GM18909 (cell line): ENCODE results near the gene JARID2.
"Not testable (repeated sequence)": the region's sequence is repeated elsewhere in the genome, so short reads cannot be mapped to it uniquely, and the experiment has no call there.

Experiments used
- ATAC-seq: cut with Tn5 transposase; IDR thresholded peaks from one replicate; pipeline ENCODE4 v1.9.1; 2021; ENCODE audit warnings: mild to moderate bottlenecking; ENCODE audit not compliant: unreplicated experiment, poor library complexity

The JARID2 gene

DNA sequence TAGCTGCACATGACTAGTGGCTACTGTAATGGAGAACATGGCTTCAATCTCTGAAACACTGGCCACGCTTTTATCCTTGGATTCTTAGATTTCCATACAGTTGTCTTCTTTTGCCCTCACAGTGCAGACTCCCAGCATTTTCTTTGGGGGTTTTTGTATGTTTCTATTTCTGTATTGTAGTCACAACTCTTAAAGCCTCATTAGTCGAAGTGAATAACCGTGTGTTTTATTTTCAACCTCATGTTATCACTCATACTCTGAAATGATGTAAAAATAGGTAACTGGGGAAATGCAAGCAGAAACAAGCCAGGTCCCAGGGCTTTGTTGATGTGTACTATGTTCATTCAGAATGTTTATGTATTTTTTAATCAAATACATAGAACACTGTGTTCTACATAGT is 162.9 kb downstream of the JARID2 start:
- ATAC-seq, result no peak

DNA sequence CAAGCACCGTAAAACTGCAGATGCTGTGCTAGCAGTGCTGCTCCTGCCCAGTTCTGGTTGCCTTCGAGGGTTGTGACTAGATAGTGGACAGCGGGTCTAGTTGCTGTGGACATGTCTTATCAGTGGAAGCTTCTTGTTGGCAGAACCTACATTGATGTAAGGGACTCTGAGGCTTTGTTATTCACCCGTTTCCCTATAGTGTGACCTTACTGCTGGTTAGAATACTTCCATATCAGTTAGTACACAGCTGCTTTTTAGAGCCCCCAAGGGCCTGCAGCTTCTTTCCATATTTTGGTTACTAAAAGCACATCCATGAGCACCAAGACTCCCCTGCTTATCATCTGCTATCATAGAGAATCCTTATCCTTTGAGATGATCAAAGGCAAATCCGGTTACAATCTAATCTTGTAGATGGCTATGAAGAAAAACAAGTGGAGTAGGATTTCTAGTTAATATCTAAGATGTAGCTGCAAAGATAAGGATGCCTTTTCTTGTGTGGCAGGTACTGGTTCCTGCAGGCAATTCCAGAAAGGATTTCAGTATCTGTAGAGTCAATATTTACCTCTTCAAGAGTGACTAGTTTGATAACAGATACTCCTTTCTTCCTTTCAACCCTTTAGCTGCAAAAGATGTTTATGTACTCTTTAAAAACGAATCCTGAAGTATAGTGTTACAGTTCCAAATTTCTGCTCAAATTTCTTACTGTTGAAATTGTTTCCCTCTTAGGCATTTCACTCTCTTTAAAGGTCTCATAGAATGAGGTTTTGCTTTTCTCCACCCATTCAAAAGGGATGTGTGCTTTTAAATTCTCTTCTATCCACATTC is 163.6 kb downstream of the JARID2 start:
- ATAC-seq, result no peak

DNA sequence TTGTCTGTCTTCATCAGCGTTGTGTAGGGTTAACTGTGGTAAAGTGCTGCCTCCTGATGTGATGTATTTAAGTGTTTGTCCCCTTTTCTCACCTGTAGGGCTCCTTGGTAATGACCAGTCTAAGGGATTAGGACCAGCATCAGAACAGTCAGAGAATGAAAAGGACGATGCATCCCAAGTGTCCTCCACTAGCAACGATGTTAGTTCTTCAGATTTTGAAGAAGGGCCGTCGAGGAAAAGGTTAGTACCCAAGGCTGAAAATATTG is 164.2 kb downstream of the JARID2 start:
- ATAC-seq, result no peak

DNA sequence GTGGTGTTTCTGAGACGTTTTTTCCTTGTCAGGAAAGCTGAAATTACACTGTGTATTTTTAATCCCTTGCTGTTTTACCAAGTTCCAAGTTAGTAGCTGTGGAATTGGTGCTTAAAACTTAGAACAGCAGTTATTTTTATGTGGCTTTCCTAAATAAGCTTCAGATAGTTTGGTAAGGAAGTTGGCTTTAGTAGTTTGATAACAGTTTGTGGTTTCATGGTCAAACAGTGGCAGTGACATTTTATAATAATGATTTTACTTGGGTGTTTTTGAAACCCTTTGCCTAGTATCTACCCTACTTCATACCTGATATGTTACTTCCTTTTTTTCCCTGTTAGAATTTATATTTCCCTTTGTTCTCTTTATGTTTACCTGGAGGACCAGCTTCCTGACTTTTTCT is 164.9 kb downstream of the JARID2 start:
- ATAC-seq, result no peak

DNA sequence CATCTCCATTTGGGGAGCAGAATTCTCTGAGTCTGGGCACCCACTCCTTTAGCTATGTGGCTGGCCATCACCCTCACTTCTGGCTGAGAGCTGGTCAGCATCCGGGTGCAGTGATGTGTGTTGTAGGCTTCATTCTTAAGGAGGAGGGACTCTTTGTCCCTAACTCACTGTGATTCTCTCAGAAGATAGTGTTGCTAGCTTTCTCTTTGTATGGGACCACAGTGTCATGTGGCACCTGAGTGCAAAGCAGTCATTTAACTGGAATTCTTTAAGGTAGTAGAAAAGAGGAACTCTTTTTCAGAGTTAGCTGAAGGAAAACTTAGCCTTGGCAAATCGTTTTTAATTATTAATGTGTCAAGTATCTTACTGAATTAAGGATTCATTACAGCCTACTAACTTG is 165.9 kb downstream of the JARID2 start:
- no peak for ATAC-seq

DNA sequence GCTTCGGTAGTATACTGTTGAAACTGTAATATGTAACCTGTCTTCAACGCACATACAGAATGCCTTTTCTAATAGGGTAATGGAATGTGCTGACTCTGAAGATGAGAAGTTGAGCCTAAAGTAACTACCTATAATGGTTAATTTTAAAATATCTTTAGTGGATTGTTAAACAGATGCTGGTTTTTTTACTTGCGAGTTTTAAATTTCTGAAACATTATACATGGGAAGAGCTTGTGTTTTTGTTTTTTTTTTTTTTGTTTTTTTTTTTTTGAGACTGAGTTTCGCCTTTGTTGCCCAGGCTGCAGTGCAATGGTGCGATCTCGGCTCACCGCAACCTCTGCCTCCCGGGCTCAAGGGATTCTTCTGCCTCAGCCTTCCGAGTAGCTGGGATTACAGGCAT is 166.9 kb downstream of the JARID2 start:
- no peak for ATAC-seq

DNA sequence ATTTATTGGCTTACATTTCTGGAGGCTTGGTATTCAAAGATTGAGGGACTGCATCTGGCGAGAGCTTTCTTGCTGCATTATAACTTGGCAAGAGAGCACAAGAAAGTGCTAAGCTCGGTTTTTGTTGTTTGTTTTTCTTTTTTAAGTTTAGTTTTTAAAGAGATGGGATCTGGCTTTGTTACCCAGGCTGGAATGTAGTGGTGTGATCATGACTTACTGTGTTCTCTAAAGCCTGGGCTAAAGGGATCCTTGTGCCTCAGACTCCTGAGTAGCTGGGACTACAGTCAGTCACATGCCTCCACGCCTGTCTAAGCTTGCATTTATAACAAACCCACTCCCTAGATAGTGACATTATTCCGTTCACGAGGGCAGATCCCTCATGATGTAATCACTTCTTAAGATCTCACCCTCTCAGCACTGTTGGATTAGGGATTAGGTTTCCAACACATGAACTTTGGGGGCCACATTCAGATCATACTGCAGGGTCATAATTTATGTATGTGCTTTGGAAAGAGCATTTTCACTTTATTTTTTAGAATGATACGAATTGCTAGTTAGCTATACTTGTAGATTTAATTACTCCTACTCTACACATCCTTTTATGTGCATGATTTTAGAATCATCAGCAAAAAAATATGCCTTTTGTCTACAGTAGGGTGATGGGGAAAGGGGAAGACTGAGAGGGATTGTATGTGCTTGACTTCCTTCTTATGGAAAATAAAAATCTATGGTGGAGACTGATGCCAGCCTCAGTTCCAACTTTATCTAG is 167.8 kb downstream of the JARID2 start:
- ATAC-seq, result no peak

DNA sequence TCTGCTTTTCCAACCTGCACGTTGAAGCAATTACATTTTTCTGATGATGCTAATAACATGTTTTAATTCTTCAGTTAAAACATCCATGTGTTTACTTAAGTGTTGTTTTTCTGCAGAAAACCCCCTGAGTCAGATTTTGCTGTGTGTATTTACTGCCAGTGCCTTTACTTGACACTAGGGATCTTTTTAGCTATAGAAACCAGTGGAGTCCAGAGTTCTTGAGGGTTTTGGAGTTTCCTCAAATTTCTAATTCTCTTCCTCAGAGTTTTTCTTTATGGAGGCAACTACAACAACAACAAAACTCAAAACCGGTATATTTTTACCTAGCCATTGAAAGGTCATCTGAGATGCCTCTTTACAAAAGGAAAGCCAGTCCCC is 168.4 kb downstream of the JARID2 start:
- ATAC-seq, result no peak

DNA sequence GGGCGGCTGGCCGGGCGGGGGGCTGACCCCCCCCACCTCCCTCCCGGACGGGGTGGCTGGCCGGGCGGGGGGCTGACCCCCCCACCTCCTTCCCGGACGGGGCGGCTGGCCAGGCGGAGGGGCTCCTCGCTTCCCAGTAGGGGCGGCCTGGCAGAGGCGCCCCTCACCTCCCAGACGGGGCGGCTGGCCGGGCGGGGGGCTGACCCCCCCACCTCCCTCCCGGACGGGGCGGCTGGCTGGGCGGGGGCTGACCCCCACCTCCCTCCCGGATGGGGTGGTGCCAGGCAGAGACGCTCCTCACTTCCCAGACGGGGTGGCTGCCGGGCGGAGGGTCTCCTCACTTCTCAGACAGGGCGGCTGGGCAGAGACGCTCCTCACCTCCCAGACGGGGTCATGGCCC is 169.8 kb downstream of the JARID2 start:
- ATAC-seq, result not testable (repeated sequence)

DNA sequence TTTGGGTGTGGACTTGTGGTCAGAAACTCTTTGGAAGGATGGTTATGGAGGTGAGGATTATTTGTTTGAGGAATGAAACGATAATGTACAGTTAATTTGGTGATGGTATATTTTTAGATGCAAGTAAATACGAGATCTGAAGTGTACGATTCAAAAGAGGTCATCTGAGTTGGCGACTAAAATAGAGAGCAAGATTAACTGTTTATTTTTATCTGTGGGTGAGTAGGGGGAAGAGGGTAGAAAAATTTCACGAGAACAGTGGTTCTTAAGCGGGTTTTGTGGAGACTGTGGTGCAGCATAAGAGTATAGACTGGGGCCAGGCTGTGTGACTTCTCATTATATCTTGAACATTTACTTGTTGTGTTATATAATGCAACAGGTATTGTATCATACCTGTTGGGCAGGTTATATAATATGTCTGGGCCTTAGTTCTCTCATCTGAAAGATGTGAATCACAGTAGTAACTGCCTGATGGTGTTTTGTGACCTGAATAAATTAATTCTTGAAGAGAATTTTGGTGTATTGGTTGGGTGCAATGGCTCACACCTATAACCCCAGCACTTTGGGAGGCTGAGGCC is 171.2 kb downstream of the JARID2 start:
- ATAC-seq, result no peak

DNA sequence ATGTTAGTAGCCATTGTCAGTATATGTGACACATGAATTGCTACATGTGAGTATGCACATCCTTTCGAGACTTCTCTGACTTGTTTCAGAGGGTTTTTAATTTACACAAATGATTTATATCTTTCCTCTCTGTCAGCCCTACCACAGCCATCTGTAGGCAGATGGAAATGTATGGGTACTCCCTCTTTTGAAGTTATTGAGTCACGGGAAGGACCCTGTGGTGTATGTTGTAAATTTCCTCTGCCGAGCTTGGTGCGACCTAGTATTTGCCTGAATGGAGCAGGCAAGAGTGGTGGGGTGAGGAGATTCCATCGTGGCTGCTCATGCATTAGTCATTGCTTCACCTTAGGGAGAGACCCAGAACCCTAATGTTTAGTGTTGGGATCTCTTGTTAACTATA is 171.9 kb downstream of the JARID2 start:
- no peak for ATAC-seq

DNA sequence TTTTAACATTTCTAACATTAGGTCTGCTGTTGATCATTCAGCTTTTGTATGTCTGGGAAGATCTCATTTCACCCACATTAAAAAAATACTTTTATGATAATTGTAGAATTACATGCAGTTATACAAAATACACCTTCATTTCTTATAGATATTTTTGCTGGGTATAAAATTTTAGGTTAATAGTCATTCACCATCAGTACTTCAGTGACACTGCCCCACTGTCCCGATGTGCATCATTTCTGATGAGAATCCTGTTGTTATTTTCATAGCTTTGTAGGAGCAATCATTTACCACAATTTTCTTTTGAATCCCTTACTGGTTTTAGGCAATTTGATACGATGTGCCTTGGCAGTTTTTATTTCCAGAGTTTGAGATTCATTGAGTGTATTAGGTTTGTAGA is 173.6 kb downstream of the JARID2 start:
- ATAC-seq, result no peak

DNA sequence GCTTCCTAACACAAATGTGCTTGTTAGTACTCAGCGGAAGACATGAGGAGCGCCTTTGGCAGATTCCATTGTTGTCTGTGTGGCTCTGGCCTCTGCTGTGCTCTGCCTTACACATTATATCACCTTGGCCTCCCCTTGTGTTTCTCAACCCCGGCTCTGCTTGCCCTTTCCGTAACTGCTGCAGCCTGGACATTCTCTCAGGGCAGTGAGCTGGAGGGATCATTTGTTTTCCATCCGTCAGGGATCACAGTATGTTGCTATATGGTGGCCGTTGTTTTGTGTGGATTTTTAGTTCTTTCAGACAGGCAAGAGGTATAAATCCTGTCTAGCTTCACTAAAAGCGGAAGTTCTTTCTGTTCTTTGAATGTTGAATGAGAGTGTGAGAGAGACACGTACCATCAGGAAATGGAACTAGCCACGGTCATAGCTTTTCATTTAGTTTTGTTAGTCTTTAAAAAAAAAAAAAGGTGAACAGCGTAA is 175.1 kb downstream of the JARID2 start:
- peak; percentile 87 for ATAC-seq

DNA sequence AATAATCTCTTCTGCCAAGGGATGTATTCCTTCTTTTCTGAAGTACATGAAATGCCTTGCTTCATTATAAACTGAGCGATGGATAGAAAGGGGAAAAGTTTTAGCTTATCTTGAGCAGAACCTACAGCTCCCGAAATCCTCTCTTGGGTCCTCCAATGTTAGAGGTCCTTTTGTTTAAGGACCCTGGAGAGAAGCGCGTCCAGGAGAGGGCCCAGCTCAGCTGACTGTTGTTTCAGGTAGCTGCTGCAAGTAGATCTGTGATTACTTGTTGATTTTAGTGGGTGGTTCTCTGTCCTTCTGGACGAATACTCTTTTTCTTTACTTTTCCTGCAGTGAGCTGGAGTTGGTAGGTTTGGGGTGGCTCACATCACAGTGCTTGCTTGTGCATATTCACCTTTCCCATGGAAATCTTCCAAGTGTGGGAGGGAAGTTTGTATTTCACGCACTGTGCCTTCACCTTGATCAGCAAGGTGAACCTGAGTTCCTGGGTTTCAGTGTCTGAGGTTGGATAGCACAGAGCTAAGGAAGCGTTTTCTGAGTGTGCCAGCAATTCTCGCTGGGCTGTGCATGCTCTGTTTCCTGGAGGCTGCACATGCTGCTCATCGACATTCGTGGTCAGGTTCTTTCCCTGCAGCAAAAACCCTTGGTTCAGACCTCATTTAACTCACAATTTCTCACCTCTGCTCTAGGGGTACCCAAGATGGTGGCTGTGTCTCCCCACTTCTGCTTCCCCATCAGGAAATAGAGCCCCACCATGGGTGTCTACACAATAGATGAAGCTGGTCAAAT is 176.3 kb downstream of the JARID2 start:
- peak; percentile 43 for ATAC-seq

DNA sequence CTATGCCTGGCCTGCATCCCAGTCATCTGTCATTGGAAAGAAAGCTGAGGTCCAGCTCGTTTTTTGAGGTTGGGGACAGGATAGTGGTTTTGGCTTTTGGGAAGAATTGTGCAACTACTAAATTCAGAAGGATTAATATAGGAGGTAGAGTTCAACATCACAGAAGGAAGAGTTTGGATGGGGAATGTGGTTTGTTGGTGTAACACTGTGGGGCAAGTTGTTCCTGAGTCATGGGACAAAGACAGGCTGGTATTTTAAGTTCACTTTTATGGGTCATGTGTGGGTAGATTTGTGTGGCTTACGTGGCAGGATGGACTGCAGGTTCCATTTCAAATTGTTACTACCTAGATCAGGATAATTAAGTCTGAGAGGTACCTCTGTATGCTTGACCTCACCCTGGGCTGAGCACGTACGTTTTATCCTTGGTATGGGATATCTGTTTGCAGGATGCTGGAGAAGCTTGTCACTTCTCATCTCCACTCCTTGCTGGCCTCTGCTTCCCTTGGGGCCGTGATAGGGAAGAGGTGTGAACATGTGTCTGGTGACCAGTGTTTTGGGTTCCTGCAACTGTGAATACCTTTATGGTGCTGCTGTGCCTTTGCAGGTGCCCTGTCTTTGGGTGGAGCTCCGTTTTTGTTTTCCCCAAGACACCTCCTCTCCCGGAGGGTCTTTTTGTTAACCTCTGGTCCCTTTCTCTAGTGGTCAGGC is 177.6 kb downstream of the JARID2 start:
- ATAC-seq, result no peak

DNA sequence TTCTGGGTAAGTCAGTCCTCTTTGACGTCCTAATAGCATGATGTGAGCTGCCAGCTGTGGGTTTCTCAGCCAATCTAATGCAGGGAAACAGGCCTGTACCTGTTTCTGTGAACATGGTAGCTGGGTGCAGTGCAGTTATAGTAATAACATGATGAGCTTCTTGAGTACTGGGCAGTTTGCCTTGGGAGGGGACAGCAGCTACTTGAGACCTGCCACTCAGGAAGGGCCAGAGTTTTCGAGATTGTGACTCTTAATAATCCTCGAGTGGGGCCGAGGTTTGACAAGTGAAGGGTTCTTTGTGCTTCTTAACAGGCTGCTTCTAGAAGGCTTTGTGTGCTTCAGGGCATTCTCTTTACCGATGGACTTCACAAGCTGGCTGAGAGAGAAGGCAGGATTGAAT is 180.1 kb downstream of the JARID2 start:
- ATAC-seq, result no peak

DNA sequence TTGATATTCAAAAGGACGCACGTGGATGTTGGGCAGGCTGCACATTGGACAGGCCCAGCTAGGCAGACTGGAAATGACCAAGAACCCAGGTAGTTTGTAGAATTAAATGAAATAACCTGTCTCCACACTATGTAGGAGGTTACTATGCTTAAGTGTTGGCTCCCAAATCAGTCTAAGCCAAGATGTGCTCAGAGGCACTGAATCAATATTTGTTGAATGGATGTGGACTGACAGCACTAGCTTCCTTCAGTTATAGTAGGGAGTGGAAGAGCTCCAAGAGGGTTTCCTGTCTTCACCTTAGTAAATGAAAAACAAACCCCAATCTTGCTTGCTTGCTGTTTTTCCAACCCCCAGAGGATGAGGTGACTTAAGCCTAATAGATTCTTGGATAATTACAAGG is 180.5 kb downstream of the JARID2 start:
- ATAC-seq, result no peak

DNA sequence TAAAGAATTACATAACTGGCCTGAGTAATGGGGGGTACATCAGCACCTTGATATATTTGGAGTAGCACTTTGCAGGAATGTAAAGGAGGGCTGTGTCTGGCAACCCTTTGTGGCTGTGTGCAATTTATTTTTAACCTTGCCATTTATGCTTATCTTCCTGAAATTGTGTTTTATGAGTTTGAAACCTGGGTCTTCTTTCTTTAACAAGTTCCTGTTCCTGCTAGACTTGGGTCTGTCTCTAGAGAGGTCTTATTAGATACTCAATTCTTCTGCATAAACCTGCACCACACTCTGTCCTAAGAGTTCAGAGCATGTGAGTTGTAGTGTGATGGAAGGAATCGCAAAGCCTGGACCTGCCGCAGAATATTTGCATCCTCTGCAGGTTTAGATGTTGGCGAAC is 181.0 kb downstream of the JARID2 start:
- no peak for ATAC-seq

DNA sequence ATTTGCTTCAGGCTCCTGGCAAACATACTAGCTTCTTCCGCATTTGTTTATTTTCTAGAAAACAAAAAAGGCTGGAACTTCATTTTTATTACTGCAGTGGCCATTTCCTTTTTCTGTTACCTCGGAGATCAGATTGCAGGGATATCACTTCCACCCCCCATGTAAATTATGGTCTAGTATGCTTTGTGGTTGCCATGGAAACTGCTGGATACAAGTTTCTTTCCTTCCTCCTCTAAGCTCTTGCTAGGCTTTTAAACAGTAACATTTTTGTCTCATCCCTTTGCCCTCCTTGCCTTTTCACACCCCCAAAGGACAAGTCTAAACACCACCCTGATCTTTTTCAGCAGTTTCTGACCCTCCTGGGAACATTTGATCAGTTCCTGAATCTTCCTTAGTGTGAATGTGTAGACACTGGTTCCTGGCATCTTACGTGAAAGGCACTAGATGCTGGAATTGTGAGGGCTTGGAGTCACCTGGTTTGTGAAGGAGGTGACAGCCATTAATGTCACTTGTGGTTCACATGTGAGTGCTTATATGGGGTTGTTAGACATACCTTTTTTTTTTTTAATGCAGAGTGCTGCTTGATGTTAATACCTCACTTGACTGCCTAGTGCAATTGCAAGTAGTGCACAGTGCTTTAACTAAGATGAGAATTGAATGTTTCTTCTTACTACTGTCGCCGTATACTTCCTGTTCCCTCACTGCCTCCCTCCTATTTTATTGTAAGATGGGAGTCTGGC is 181.6 kb downstream of the JARID2 start:
- no peak for ATAC-seq
